NCI-H2196 (cell line): ENCODE measurements around the gene TEAD3.
"Not testable (repeated sequence)": the region's sequence is repeated elsewhere in the genome, so short reads cannot be mapped to it uniquely, and the experiment has no call there.

Experiments used
- DNase-seq: peaks from one replicate; lab custom pipeline; 2025; ENCODE audit not compliant: unreplicated experiment; lab: John Stamatoyannopoulos, UW

TEAD3 gene

DNA sequence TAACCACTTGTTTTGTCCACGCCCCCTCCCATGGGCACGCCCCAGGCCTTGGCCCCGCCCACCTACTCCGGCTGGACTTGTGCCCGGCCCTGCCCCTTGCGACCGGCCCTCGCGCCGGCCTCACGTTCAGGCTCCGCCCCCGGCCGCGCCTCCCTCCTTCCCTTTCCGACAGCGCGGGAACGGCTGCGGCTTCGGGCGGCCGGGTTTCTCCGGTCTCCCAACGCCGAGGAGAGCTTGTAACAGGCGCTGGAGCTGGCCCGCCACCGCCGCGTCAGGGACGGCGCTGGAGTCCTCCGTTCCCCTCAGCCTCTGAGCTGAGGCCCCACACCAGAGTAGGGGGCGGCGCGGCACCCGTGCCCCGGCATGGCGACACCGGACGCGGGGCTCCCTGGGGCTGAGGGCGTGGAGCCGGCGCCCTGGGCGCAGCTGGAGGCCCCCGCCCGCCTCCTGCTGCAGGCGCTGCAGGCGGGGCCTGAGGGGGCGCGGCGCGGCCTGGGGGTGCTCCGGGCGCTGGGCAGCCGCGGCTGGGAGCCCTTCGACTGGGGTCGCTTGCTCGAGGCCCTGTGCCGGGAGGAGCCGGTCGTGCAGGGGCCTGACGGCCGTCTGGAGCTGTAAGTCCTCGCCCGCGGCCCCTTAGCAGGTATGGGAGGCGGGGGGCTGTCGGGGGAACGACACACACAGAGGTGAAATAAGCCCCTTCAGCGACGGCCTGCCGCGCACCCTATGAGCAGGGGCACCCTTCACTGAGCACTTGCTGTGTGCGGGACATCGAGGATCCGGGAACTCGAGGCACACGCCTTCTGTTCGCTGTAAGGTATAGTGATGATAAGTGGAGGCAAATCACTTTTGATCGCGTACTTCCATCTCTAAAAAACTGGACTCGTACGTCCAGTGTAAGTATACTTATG is 44.4 kb downstream of the TEAD3 start, which contains the start of gene FANCE:
FANCE (plus strand) TSS at position 156 of the 908 bp plus-strand sequence; CDS start at position 364, 208 bp downstream.
- DNase-seq = peak; percentile 93

DNA sequence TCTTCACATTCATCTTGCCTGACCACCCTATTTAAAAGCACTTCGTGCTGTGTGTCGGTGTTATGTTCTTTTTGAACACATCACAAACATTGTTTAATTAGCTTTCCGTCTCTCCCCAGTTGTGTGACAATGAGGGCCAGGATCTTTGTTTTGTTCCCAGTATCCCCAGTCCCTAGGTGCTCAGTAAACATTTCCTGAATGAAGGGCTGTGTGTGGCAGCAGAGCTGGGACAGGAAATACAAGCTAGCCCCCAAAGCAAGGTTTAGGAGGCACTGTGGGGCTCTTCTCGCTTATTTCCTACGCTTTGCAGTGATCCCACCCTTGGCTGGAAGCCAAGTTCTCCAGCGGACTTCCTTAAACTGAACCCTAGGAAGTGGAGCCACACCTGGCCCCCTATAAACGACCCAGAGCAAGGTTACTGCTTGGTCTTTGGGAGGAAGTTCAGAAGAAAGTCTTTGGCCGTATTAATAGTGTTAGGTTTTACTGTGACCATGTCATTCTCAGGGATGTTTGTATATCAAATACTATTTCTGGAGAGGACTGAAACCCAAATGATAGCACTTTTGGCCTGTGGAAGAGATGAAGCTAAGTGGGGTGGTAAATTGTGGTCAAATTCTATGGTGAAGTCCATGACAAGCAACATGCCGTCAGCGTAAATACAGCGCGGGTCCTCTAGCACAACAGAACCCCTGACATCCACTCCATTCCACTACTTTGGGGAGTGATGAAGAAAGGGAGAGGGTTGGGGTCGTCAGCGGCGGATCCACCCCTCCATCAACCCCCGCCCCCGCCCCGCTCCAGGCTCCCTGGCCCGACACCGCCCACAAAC is 45.3 kb downstream of the TEAD3 start:
- no peak for DNase-seq

- peak; percentile 82 for DNase-seq
These were observed 47.5 kb downstream of the TEAD3 start for GRCh38 chr6:35449287-35449881.

GRCh38 chr6:35448191-35448590 is 48.7 kb downstream of the TEAD3 start:
- no peak for DNase-seq

GRCh38 chr6:35445691-35446090 is 51.2 kb downstream of the TEAD3 start:
- DNase-seq = no peak

DNA sequence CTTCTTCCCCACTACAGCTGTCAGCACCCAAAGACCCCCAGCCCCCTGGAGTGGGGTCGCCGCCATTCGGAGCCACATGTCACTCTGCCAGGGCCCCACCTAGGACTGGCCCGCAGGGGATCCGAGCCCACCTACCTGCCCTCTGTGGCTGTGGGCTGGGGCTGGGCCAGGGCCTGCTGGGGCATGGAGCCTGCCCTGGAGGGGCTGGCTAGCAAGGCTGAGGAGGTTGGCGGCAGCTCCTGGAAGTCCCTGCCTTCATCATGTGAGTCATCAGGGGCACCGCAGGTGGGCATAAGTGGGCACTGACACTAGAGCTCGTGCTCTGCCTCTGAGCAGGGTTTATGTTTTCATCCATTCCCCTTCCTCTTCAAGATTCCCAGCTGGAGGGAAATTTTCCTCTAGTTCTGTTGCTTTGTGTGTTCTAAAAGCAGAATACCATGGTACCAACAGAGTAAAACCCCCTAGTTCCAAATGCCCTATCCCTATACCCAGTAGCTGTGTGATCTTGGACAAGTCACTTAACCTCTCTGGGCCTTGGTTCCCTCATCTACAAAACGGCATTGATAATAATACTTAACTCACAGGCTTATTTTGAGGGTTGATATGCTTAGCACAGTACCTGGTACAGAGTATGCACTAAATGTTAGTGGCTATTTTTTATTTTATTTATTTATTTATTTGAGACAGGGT is 53.4 kb downstream of the TEAD3 start:
- DNase-seq = no peak

DNA sequence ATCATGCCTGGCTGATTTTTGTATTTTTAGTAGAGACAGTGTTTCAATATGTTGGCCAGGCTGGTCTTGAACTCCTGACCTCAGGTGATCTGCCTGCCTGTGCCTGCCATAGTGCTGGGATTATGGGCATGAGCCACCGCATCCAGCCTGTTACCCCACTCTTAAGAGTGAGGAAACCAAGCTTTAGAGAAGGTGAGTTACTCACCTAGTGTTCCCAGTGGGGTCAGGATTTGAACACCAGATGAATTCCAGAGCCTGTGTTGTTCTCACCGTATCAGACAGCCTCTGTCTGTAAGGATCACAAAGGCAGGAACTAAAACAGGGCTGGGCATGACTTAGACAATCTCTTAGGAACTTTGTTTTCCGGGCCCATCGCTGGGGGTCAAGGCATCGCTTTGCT is 54.2 kb downstream of the TEAD3 start:
- no peak for DNase-seq

- no peak for DNase-seq
These were observed 55.2 kb downstream of the TEAD3 start for GRCh38 chr6:35441642-35442041.

GRCh38 chr6:35441205-35441604 is 55.7 kb downstream of the TEAD3 start:
- no peak for DNase-seq

- no peak for DNase-seq
These were observed 57.6 kb downstream of the TEAD3 start for GRCh38 chr6:35439308-35439707.

- not testable (repeated sequence) for DNase-seq
These were observed 58.4 kb downstream of the TEAD3 start for GRCh38 chr6:35438378-35439065.

DNA sequence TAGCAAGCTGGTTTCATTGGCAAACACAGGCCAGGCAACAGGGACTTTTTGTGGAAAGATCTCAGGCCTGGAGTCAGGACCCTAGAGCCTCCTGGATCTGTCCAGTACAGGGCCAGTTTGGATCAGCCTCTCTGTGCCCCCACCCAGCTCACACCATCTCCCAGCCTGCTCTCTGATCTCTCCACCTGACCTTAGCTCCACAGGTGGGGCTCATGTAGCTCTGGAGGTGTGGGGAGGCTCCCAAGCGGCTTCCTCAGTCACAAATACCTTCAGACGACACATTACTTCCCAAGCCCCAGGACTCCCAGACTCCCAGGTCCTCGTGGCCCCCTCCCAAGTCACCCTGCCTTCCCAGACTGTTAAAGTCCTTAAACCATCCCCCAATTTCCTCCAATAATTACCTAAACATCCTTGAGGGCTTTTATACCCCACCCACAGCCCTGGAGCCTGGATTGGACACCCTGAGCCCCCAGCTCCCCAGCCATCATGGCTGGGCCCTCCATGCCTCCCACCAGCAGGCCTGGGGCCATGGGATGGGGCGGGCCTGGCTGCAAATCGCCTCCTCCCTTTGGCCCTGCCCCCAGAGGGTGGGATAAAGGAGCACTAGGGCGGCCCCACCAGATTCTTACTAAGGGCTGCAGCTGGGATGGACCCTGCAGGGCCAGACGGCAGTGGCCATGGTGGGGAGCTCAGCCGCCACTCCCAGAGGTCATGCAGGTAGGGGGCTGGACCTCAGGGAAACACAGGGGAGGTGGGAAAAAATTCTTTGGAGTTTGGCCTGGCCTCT is 60.6 kb downstream of the TEAD3 start:
- DNase-seq = no peak

DNA sequence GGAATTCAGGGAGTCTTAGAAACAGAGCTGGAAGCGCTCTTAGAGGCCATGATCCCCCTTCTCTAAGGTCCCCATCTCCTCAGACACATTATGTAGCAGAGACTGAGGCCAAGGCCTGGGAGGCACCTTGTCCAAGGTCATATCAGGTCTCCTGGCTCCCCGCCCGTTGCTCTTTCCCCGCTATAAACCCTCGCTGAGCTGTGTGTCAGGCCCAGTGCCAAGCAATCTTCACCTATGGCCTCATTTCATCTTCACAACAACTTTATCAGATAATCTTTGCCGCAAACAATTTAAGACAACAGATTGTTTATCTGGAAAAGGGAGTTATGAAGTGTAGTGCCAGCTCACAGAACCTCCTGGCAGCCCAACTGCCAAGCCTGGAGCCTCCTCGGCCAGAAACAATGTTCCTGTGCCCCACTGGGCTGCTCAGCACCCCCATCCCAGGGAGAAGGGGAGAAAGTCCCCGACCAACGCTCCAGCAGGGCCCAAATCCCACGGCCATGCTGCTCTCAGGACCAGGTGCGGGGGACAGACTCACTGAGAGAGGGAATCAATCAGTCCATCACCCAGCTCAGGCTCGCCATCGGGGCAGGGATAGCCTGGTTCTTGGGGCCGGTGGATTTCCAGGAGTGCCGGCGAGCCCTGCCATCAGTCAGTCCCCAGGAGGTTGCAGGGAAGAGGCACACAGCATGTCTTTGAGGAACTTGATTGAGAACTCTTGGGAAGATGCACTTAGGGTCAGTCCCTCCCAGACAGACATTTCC is 61.6 kb downstream of the TEAD3 start:
- DNase-seq = no peak

- not testable (repeated sequence) for DNase-seq
These were observed 64.2 kb downstream of the TEAD3 start for GRCh38 chr6:35432702-35433101.

DNA sequence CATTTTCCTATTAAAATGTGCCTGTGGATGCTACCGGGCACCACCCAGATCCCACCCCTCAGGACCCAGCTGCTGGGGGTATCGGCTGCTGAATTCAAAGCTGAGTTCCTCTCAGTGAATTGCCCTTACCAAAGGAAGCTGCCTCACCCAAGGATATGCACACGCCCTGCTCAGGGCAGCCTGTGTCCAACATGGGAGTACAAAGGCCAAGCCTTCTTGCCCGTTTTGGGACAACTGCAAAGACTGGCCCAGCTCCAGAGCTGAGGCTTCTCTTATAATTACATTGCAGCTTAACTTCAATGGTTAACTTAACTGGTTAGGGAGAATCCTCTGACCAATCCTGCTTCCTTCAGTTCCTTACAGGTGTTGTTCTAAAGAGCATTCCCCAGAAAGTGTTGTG is 64.6 kb downstream of the TEAD3 start:
- DNase-seq = no peak

DNA sequence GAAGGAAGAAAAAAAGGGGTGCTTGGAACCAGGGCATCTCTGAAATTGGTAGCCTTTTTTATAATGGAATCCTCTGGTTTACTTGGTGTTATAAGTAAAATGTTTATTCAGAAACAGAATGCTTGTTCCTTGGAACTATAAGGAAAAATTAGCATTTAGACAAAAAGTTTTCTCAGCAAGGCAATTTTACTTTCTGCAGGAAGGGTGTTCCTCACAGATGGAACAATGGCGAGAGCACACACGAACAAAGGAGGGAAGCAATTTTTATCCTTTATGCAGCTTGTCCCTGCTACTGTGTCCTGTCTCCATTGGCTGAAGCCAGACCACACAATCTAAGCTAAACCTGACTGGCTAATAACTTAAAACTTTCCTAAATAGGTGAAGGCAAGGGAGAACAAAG is 67.4 kb downstream of the TEAD3 start:
- DNase-seq = no peak

- no peak for DNase-seq
These were observed 68.3 kb downstream of the TEAD3 start for GRCh38 chr6:35428421-35429149.

DNA sequence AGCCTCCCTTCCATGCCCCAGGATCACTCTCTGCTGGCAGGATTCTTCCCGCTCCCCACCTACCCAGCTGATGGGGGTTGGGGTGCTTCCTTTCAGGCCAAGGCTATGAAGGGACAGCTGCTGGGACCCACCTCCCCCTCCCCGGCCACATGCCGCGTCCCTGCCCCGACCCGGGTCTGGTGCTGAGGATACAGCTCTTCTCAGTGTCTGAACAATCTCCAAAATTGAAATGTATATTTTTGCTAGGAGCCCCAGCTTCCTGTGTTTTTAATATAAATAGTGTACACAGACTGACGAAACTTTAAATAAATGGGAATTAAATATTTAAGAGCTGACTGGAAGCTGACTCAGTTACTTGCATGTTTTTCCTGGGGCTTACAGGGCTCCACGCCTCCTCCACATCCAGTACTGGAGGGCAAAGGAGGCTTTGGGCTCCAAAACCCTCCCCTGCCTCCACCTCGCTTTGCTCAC is 69.0 kb downstream of the TEAD3 start:
- no peak for DNase-seq
